ENCODE measurements around the gene IAH1. TPM values are rescaled to one million over a fixed set of nuclear protein-coding genes. Genes with fewer than 3 reads are reported as not detected.

The IAH1 gene
- total and polyA plus RNA-seq, 2 experiments from 2014 or later, result 12.7 to 33.7 TPM

DNA sequence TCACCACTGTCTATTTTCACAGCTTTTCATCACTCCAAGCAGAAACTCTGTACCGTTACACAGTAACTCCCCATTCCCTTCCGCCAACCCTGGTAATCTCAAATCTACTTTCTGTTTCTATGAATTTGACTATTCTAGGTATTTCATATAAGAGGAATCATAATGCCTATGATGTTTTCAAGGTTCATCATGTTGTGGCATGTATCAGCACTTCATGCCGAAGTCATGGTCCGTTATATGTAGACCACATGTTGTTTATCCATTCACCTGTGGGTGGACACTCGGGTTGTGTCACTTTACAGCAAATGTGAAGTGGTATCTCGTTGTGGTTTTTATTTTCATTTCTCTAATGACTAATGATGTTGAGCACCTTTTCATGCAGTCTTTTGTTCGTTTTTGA lies 29.3 kb upstream of the IAH1 start:
- no peak overlapping the region for H3K27ac Mint-ChIP-seq
- H3K9me3 Mint-ChIP-seq, result no peaks in the 10 kb centered on the region
- peaks cover 43% of the 10 kb centered on the region for H3K36me3 ChIP-seq (ENCODE audit: insufficient read depth)
- H3K36me3 Mint-ChIP-seq (ENCODE audit: low read depth), result peaks cover 65% of the 10 kb centered on the region
- no peaks in the 10 kb centered on the region for H3K27me3 ChIP-seq (ENCODE audit: insufficient read depth)
- no peaks in the 10 kb centered on the region for H3F3A ChIP-seq (replicated peaks; ENCODE audit: low read depth)
- H3K4me1 ChIP-seq (ENCODE audit: insufficient read depth), result no peaks in the 10 kb centered on the region
- no peak for ATAC-seq
- no peaks in the 10 kb centered on the region for H3K9me2 ChIP-seq (ENCODE audit: insufficient read depth)
- no peak overlapping the region for H3K4me3 ChIP-seq
- H3K79me2 ChIP-seq (replicated peaks; ENCODE audit: insufficient read depth), result no peaks in the 10 kb centered on the region
- H2AFZ ChIP-seq, result no peak overlapping the region
- no peak overlapping the region for H3K4me2 ChIP-seq
- H4K20me1 ChIP-seq (replicated peaks; ENCODE audit: insufficient read depth), result no peaks in the 10 kb centered on the region; the same call in none of the 2 replicates
- H3K27ac ChIP-seq (ENCODE audit: low read depth), result no peak overlapping the region
- DNase-seq (ENCODE audit: low spot score), result no peak
- no peaks in the 10 kb centered on the region for H3K4me1 Mint-ChIP-seq
- TF ChIP-seq EZH2phosphoT487 (IDR thresholded peaks at IDR 0.05; ENCODE audit: unreplicated experiment) (no peak), POLR2AphosphoS5 (IDR thresholded peaks at IDR 0.05; ENCODE audit: low read depth) (no peak), JUNB (IDR thresholded peaks at IDR 0.05; ENCODE audit: unreplicated experiment) (no peak), ZNF331 (CRISPR knock-in tag; IDR thresholded peaks at IDR 0.05; ENCODE audit: low read depth) (no peak), NANOG (IDR thresholded peaks at IDR 0.05; ENCODE audit: borderline replicate concordance) (no peak), STAT1 (IDR thresholded peaks at IDR 0.05; ENCODE audit: unreplicated experiment) (no peak), CREB1 (CRISPR knock-in tag; IDR thresholded peaks at IDR 0.05; ENCODE audit: low read depth) (no peak), ZNF114 (CRISPR knock-in tag; IDR thresholded peaks at IDR 0.05) (no peak), EZH2 (IDR thresholded peaks at IDR 0.05; ENCODE audit: low read depth, unreplicated experiment) (no peak)
- TF ChIP-seq, protein P1, sequence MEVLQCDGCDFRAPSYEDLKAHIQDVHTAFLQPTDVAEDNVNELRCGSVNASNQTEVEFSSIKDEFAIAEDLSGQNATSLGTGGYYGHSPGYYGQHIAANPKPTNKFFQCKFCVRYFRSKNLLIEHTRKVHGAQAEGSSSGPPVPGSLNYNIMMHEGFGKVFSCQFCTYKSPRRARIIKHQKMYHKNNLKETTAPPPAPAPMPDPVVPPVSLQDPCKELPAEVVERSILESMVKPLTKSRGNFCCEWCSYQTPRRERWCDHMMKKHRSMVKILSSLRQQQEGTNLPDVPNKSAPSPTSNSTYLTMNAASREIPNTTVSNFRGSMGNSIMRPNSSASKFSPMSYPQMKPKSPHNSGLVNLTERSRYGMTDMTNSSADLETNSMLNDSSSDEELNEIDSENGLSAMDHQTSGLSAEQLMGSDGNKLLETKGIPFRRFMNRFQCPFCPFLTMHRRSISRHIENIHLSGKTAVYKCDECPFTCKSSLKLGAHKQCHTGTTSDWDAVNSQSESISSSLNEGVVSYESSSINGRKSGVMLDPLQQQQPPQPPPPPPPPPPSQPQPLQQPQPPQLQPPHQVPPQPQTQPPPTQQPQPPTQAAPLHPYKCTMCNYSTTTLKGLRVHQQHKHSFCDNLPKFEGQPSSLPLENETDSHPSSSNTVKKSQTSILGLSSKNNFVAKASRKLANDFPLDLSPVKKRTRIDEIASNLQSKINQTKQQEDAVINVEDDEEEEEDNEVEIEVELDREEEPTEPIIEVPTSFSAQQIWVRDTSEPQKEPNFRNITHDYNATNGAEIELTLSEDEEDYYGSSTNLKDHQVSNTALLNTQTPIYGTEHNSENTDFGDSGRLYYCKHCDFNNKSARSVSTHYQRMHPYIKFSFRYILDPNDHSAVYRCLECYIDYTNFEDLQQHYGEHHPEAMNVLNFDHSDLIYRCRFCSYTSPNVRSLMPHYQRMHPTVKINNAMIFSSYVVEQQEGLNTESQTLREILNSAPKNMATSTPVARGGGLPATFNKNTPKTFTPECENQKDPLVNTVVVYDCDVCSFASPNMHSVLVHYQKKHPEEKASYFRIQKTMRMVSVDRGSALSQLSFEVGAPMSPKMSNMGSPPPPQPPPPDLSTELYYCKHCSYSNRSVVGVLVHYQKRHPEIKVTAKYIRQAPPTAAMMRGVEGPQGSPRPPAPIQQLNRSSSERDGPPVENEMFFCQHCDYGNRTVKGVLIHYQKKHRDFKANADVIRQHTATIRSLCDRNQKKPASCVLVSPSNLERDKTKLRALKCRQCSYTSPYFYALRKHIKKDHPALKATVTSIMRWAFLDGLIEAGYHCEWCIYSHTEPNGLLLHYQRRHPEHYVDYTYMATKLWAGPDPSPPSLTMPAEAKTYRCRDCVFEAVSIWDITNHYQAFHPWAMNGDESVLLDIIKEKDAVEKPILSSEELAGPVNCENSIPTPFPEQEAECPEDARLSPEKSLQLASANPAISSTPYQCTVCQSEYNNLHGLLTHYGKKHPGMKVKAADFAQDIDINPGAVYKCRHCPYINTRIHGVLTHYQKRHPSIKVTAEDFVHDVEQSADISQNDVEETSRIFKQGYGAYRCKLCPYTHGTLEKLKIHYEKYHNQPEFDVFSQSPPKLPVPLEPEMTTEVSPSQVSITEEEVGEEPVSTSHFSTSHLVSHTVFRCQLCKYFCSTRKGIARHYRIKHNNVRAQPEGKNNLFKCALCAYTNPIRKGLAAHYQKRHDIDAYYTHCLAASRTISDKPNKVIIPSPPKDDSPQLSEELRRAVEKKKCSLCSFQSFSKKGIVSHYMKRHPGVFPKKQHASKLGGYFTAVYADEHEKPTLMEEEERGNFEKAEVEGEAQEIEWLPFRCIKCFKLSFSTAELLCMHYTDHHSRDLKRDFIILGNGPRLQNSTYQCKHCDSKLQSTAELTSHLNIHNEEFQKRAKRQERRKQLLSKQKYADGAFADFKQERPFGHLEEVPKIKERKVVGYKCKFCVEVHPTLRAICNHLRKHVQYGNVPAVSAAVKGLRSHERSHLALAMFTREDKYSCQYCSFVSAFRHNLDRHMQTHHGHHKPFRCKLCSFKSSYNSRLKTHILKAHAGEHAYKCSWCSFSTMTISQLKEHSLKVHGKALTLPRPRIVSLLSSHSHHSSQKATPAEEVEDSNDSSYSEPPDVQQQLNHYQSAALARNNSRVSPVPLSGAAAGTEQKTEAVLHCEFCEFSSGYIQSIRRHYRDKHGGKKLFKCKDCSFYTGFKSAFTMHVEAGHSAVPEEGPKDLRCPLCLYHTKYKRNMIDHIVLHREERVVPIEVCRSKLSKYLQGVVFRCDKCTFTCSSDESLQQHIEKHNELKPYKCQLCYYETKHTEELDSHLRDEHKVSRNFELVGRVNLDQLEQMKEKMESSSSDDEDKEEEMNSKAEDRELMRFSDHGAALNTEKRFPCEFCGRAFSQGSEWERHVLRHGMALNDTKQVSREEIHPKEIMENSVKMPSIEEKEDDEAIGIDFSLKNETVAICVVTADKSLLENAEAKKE (CRISPR knock-in tag; IDR thresholded peaks at IDR 0.05), result no peak
- TF ChIP-seq, protein P2, sequence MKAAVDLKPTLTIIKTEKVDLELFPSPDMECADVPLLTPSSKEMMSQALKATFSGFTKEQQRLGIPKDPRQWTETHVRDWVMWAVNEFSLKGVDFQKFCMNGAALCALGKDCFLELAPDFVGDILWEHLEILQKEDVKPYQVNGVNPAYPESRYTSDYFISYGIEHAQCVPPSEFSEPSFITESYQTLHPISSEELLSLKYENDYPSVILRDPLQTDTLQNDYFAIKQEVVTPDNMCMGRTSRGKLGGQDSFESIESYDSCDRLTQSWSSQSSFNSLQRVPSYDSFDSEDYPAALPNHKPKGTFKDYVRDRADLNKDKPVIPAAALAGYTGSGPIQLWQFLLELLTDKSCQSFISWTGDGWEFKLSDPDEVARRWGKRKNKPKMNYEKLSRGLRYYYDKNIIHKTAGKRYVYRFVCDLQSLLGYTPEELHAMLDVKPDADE (IDR thresholded peaks at IDR 0.05), result no peak
- TF ChIP-seq, protein P3, sequence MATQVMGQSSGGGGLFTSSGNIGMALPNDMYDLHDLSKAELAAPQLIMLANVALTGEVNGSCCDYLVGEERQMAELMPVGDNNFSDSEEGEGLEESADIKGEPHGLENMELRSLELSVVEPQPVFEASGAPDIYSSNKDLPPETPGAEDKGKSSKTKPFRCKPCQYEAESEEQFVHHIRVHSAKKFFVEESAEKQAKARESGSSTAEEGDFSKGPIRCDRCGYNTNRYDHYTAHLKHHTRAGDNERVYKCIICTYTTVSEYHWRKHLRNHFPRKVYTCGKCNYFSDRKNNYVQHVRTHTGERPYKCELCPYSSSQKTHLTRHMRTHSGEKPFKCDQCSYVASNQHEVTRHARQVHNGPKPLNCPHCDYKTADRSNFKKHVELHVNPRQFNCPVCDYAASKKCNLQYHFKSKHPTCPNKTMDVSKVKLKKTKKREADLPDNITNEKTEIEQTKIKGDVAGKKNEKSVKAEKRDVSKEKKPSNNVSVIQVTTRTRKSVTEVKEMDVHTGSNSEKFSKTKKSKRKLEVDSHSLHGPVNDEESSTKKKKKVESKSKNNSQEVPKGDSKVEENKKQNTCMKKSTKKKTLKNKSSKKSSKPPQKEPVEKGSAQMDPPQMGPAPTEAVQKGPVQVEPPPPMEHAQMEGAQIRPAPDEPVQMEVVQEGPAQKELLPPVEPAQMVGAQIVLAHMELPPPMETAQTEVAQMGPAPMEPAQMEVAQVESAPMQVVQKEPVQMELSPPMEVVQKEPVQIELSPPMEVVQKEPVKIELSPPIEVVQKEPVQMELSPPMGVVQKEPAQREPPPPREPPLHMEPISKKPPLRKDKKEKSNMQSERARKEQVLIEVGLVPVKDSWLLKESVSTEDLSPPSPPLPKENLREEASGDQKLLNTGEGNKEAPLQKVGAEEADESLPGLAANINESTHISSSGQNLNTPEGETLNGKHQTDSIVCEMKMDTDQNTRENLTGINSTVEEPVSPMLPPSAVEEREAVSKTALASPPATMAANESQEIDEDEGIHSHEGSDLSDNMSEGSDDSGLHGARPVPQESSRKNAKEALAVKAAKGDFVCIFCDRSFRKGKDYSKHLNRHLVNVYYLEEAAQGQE (IDR thresholded peaks at IDR 0.05; ENCODE audit: unreplicated experiment), result no peak
- TF ChIP-seq, protein P4, sequence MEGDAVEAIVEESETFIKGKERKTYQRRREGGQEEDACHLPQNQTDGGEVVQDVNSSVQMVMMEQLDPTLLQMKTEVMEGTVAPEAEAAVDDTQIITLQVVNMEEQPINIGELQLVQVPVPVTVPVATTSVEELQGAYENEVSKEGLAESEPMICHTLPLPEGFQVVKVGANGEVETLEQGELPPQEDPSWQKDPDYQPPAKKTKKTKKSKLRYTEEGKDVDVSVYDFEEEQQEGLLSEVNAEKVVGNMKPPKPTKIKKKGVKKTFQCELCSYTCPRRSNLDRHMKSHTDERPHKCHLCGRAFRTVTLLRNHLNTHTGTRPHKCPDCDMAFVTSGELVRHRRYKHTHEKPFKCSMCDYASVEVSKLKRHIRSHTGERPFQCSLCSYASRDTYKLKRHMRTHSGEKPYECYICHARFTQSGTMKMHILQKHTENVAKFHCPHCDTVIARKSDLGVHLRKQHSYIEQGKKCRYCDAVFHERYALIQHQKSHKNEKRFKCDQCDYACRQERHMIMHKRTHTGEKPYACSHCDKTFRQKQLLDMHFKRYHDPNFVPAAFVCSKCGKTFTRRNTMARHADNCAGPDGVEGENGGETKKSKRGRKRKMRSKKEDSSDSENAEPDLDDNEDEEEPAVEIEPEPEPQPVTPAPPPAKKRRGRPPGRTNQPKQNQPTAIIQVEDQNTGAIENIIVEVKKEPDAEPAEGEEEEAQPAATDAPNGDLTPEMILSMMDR (conservative IDR thresholded peaks at IDR 0.05; ENCODE audit: low read depth in 2 of 2), result no peak
- no peak overlapping the region for H3K4me3 Mint-ChIP-seq
- H3K27me3 Mint-ChIP-seq (ENCODE audit: insufficient read depth, low read depth, poor library complexity), result no peaks in the 10 kb centered on the region
